CD14-positive monocyte (primary cell): ENCODE data around the gene ACY1. TPM values are rescaled to one million over a fixed set of nuclear protein-coding genes. Genes with fewer than 3 reads are reported as not detected.
A peak's percentile ranks its signal among the peaks of the same experiment; 100 is the strongest.

ENCODE experiments used
- DNase-seq, 3 donors: peaks; one replicate each; pipeline ENCODE4 v3.0.0-alpha.2; 2011 to 2022
- H2AFZ ChIP-seq: 2 replicates; pipeline ENCODE4 v1.6.0; 2012; ENCODE audit warnings: mild to moderate bottlenecking, low read depth, low read length, inconsistent platforms; ENCODE audit not compliant: insufficient read depth, poor library complexity, severe bottlenecking
- H3K27ac ChIP-seq, 2 donors: 1 replicate in 1 of 2; 2 replicates in 1 of 2; pipeline ENCODE4 v1.5.1; 2012 to 2013; ENCODE audit warnings: low read length in 2 of 2, control low read depth in 1 of 2, inconsistent platforms in 1 of 2, low read depth in 1 of 2, mild to moderate bottlenecking in 1 of 2
- H3K27me3 ChIP-seq, 2 donors: one replicate each; pipeline versions ENCODE4 v1.6.0 to v1.6.1; 2011 to 2013; ENCODE audit warnings: low read length in 2 of 2; ENCODE audit not compliant: control insufficient read depth in 2 of 2, insufficient read depth in 2 of 2
- H3K36me3 ChIP-seq, 2 donors: replicated peaks in 1 of 2; 1 replicate in 1 of 2; 2 replicates in 1 of 2; pipeline versions ENCODE4 v1.5.1 to v1.6.1; 2012 to 2013; ENCODE audit warnings: low read length in 2 of 2, control low read depth in 1 of 2, inconsistent platforms in 1 of 2, mild to moderate bottlenecking in 1 of 2; ENCODE audit not compliant: insufficient read depth in 2 of 2, control insufficient read depth in 1 of 2
- H3K4me1 ChIP-seq, 2 donors: 1 replicate in 1 of 2; 2 replicates in 1 of 2; pipeline versions ENCODE4 v1.5.1 to v1.6.1; 2012 to 2013; ENCODE audit warnings: low read length in 2 of 2, control low read depth in 1 of 2, inconsistent platforms in 1 of 2, mild to moderate bottlenecking in 1 of 2, moderate library complexity in 1 of 2; ENCODE audit not compliant: insufficient read depth in 2 of 2, control insufficient read depth in 1 of 2
- H3K4me2 ChIP-seq: replicated peaks from 2 replicates; pipeline ENCODE3; 2012; ENCODE audit warnings: low read length, moderate library complexity, mild to moderate bottlenecking; ENCODE audit not compliant: poor library complexity, severe bottlenecking; ENCODE audit errors: extremely low read depth
- H3K4me3 ChIP-seq, 3 experiments: fragments of 200-600 bp in 1 of 3; sonication (generic) in 1 of 3; replicated peaks in 1 of 3; 1 replicate in 2 of 3; 2 replicates in 1 of 3; pipeline ENCODE4 v1.5.1; 2011 to 2013; ENCODE audit warnings: low read length in 3 of 3, mild to moderate bottlenecking in 3 of 3, control low read depth in 2 of 3, low read depth in 2 of 3, inconsistent platforms in 1 of 3, moderate library complexity in 1 of 3
- H3K79me2 ChIP-seq: 2 replicates; pipeline ENCODE4 v1.6.0; 2012; ENCODE audit warnings: mild to moderate bottlenecking, control low read depth, inconsistent platforms, low read length, moderate library complexity; ENCODE audit not compliant: insufficient read depth
- H3K9ac ChIP-seq: 2 replicates; pipeline ENCODE4 v1.6.0; 2017; ENCODE audit warnings: low read length, mild to moderate bottlenecking; ENCODE audit not compliant: insufficient read depth, poor library complexity, severe bottlenecking
- H3K9me3 ChIP-seq, 2 donors: replicated peaks in 1 of 2; 1 replicate in 1 of 2; 2 replicates in 1 of 2; pipeline versions ENCODE4 v1.5.1 to v1.6.1; 2012 to 2013; ENCODE audit warnings: low read length in 2 of 2, control low read depth in 1 of 2; ENCODE audit not compliant: control insufficient read depth in 1 of 2, insufficient read depth in 1 of 2
- H4K20me1 ChIP-seq: 2 replicates; pipeline ENCODE4 v1.6.0; 2012; ENCODE audit warnings: mild to moderate bottlenecking, low read length, control low read depth, moderate library complexity; ENCODE audit not compliant: insufficient read depth
- H3K27ac Mint-ChIP-seq, 7 donors: one replicate each; pipeline ENCODE4 v1.8.0; 2020; ENCODE audit warnings: mild to moderate bottlenecking in 7 of 7, mixed read lengths in 7 of 7, moderate library complexity in 6 of 7, inconsistent platforms in 2 of 7
- H3K27me3 Mint-ChIP-seq, 3 donors: one replicate each; pipeline ENCODE4 v1.8.0; 2021 to 2022; ENCODE audit warnings: low read depth in 3 of 3, mild to moderate bottlenecking in 3 of 3, mixed read lengths in 3 of 3, moderate library complexity in 3 of 3, inconsistent platforms in 1 of 3
- H3K36me3 Mint-ChIP-seq, 2 donors: one replicate each; pipeline ENCODE4 v1.8.0; 2020; ENCODE audit warnings: mixed read lengths in 2 of 2, inconsistent platforms in 1 of 2, mild to moderate bottlenecking in 1 of 2
- H3K4me1 Mint-ChIP-seq: one replicate; pipeline ENCODE4 v1.8.0; 2020; ENCODE audit warnings: mild to moderate bottlenecking, mixed read lengths
- H3K4me3 Mint-ChIP-seq, 2 donors: one replicate each; pipeline ENCODE4 v1.8.0; 2020; ENCODE audit warnings: mild to moderate bottlenecking in 2 of 2, mixed read lengths in 2 of 2, moderate library complexity in 1 of 2
- H3K9me3 Mint-ChIP-seq, 7 donors: one replicate each; pipeline ENCODE4 v1.8.0; 2020 to 2022; ENCODE audit warnings: mixed read lengths in 7 of 7, mild to moderate bottlenecking in 6 of 7, moderate library complexity in 6 of 7, inconsistent platforms in 2 of 7
- CTCF ChIP-seq: fragments of 200-600 bp; IDR thresholded peaks from one replicate; pipeline ENCODE4 v1.8.0; 2022; ENCODE audit warnings: antibody characterized with exemption, mild to moderate bottlenecking
- WGBS: methylation state at CpG from one replicate; pipeline ENCODE4 v1.1.5; 2013; ENCODE audit warnings: missing lambda C conversion rate; ENCODE audit not compliant: insufficient coverage; 5-methylcytosine and 5-hydroxymethylcytosine counted together
- intact Hi-C, 2 donors: fragments of 100-400 bp; cut with micrococcal nuclease; formaldehyde crosslinking; loops; one replicate each; pipeline versions ENCODE4 v1.15.0 to v1.15.1; 2023
- polyA plus RNA-seq, 3 donors: library from polyadenylated mRNA; depleted of rRNA in 1 of 3; unstranded in 2 of 3; stranded (reverse) in 1 of 3; fragments of 300-500 nt in 2 of 3; fragments of >200 nt in 1 of 3; fragmentation: Illumina TruSeq in 2 of 3; gene quantifications; 1 replicate in 2 of 3; 2 replicates in 1 of 3; pipeline ENCODE4 v1.2.3, GENCODE V29; 2012 to 2021

ACY1 gene
- polyA plus RNA-seq, 3 donors = 13.3 to 18.0 (median 14.5) TPM

- no peak overlapping the region for H3K4me2 ChIP-seq
- Mint-ChIP-seq H3K27me3 (peaks cover 0 to 4% (median 1%) of the 10 kb centered on the region in 3 donors), H3K9me3 (no peaks in the 10 kb centered on the region), H3K36me3 (no peaks in the 10 kb centered on the region), H3K27ac (no peak overlapping the region), H3K4me3 (no peak overlapping the region), H3K4me1 (peaks cover 4% of the 10 kb centered on the region)
- H3K27me3 ChIP-seq = no peaks in the 10 kb centered on the region
- no peak overlapping the region for H3K4me3 ChIP-seq
- no peak overlapping the region for H3K9ac ChIP-seq
- no peaks in the 10 kb centered on the region for H3K79me2 ChIP-seq
- H3K36me3 ChIP-seq = no peaks in the 10 kb centered on the region
- 92% methylated on average over 4 of the region's 6 CpGs for WGBS
- no peaks in the 10 kb centered on the region for H3K9me3 ChIP-seq
- TF ChIP-seq CTCF = no peak
- intact Hi-C loops = no loop called here
- no peaks in the 10 kb centered on the region for H4K20me1 ChIP-seq
- H3K4me1 ChIP-seq = no peaks in the 10 kb centered on the region
- no peak overlapping the region for H3K27ac ChIP-seq
- no peak overlapping the region for H2AFZ ChIP-seq
- DNase-seq = no peak
Observed at GRCh38 chr3:52013802-52014598, 30.7 kb downstream of the ACY1 start.

- H3K36me3 Mint-ChIP-seq = no peaks in the 10 kb centered on the region
- no peak overlapping the region for H3K27ac Mint-ChIP-seq
- peaks cover 0 to 4% (median 1%) of the 10 kb centered on the region in 3 donors for H3K27me3 Mint-ChIP-seq
- Histone ChIP-seq H3K9ac (no peak overlapping the region), H3K4me1 (no peaks in the 10 kb centered on the region), H4K20me1 (no peaks in the 10 kb centered on the region), H3K36me3 (no peaks in the 10 kb centered on the region), H3K9me3 (no peaks in the 10 kb centered on the region), H3K27ac (no peak overlapping the region), H3K27me3 (no peaks in the 10 kb centered on the region), H2AFZ (no peak overlapping the region), H3K79me2 (no peaks in the 10 kb centered on the region), H3K4me2 (no peak overlapping the region), H3K4me3 (no peak overlapping the region)
- intact Hi-C loops = no loop called here
- no peak for DNase-seq
- H3K4me3 Mint-ChIP-seq = no peak overlapping the region
- H3K4me1 Mint-ChIP-seq = peaks cover 4% of the 10 kb centered on the region
- no peaks in the 10 kb centered on the region for H3K9me3 Mint-ChIP-seq
- TF ChIP-seq CTCF = peak; percentile 11
- 76% methylated on average over 7 of the region's 8 CpGs for WGBS
Observed at GRCh38 chr3:52014613-52015012, 31.3 kb downstream of the ACY1 start.
